Measurements from ENCODE around the gene ZBTB26.

The ZBTB26 gene, protein sequence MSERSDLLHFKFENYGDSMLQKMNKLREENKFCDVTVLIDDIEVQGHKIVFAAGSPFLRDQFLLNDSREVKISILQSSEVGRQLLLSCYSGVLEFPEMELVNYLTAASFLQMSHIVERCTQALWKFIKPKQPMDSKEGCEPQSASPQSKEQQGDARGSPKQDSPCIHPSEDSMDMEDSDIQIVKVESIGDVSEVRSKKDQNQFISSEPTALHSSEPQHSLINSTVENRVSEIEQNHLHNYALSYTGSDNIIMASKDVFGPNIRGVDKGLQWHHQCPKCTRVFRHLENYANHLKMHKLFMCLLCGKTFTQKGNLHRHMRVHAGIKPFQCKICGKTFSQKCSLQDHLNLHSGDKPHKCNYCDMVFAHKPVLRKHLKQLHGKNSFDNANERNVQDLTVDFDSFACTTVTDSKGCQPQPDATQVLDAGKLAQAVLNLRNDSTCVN

DNA sequence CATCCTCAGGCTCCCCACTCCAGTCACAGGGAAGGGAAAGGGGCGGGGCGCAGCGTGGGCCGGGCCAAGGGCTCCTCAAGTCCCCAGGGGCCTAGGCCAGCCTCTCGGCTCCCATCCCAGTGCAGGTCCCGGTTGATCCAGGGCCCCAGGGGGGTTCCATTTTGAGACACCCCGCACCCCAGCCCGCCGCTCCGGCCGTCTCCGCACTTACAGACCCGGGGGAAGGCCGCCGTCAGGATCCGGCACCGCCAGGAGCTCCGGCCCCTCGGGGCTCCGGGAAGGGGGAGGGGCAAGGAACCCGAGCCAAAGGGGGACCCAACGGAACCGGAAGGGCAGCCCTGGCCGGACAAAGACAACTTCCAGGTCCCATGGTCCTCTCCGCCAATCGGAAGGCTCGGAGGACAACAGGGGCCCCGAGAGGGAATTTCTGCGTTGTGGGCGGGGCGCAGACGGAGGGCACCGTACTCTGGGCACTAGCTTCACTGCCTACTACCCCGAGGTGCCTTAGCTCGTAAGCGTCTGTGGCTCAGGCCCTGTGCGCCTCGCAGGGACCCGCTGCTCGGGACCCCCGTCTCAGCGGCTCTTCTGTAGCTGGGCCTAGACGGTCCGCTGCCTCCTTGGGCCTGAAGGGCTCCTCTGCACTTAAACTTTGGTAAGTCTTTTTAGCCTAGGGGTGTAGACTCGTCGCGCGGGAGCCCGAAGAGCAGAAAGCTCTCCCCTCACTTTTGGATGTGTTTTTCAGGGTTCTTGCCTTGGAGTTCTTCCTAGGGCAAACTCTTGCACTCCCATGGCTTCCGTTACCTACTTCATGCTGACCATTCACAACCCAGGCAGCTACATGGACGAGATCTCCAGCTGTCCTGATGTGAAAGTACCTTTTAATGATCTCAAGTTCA, at the start of gene ZBTB26:
Gene ZBTB26 (minus strand): TSS at position 287 of the 896 bp plus-strand sequence. CDS start 11,578 bp downstream, outside the sequence.
- DNase-seq (ENCODE audit: extremely low read depth, insufficient read length), result peak; percentile 89
- H3K27me3 ChIP-seq (replicated peaks; ENCODE audit: control insufficient read depth, insufficient read depth, low read length), result no peaks in the 10 kb centered on the region
- peaks cover 2% of the 10 kb centered on the region; the same call in 1 of the 2 replicates for H3K36me3 ChIP-seq (ENCODE audit: control insufficient read depth, insufficient read depth, low read length)
- TF ChIP-seq, protein P1, sequence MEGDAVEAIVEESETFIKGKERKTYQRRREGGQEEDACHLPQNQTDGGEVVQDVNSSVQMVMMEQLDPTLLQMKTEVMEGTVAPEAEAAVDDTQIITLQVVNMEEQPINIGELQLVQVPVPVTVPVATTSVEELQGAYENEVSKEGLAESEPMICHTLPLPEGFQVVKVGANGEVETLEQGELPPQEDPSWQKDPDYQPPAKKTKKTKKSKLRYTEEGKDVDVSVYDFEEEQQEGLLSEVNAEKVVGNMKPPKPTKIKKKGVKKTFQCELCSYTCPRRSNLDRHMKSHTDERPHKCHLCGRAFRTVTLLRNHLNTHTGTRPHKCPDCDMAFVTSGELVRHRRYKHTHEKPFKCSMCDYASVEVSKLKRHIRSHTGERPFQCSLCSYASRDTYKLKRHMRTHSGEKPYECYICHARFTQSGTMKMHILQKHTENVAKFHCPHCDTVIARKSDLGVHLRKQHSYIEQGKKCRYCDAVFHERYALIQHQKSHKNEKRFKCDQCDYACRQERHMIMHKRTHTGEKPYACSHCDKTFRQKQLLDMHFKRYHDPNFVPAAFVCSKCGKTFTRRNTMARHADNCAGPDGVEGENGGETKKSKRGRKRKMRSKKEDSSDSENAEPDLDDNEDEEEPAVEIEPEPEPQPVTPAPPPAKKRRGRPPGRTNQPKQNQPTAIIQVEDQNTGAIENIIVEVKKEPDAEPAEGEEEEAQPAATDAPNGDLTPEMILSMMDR (IDR thresholded peaks at IDR 0.05; ENCODE audit: insufficient read depth, low read length, poor library complexity, severe bottlenecking), result no peak
- peak within 1 kb of the TSS; percentile 96 for H3K4me3 ChIP-seq (replicated peaks; ENCODE audit: low read depth, low read length)

DNA sequence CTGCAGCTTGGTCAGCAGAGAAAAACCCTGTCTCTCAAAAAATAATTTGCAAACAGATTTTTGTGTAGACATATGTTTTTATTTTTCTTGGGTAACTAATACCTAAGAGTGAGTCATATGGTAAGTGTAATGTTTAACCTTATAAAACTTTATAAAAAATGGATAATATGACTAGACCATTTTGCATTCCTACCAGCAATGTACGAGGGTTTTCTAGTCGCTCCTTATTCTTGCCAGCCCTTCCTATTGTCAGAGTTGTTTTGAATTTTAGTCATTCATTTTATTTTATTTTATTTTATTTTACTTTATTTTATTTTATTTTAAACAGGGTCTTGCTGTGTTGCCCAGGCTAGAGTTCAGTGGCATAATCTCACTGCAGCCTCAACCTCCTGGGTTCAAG, 47.3 kb upstream of the ZBTB26 start:
- TF ChIP-seq, protein P1 (IDR thresholded peaks at IDR 0.05; ENCODE audit: insufficient read depth, low read length, poor library complexity, severe bottlenecking), result no peak
- no peaks in the 10 kb centered on the region for H3K27me3 ChIP-seq (replicated peaks; ENCODE audit: control insufficient read depth, insufficient read depth, low read length)
- H3K4me3 ChIP-seq (replicated peaks; ENCODE audit: low read depth, low read length), result no peak overlapping the region
- H3K36me3 ChIP-seq (ENCODE audit: control insufficient read depth, insufficient read depth, low read length), result no peaks in the 10 kb centered on the region; the same call in none of the 2 replicates
- DNase-seq (ENCODE audit: extremely low read depth, insufficient read length), result no peak

DNA sequence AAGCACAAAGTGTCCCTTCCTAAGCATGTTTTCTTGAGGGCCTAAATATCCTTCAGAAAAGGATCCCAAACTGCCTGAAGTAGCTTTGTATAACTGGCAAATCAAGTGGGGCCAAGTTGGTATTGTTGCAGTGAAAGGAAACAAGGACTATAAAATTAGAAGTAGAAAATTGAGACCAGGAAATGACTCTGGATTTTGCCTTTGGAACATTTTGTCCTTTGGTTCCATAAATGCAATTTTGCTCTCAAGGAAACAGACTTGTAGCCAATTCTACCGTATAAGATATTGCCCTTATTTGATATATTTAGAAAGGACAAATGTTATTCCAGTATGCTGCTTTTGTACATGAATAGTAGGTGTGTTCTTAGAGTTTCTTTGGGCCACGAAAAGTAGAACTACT, 43.9 kb upstream of the ZBTB26 start:
- H3K36me3 ChIP-seq (ENCODE audit: control insufficient read depth, insufficient read depth, low read length), result peaks cover 2% of the 10 kb centered on the region
- H3K27me3 ChIP-seq (replicated peaks; ENCODE audit: control insufficient read depth, insufficient read depth, low read length), result no peaks in the 10 kb centered on the region
- TF ChIP-seq, protein P1 (IDR thresholded peaks at IDR 0.05; ENCODE audit: insufficient read depth, low read length, poor library complexity, severe bottlenecking), result no peak
- no peak for DNase-seq (ENCODE audit: extremely low read depth, insufficient read length)
- no peak overlapping the region for H3K4me3 ChIP-seq (replicated peaks; ENCODE audit: low read depth, low read length)

DNA sequence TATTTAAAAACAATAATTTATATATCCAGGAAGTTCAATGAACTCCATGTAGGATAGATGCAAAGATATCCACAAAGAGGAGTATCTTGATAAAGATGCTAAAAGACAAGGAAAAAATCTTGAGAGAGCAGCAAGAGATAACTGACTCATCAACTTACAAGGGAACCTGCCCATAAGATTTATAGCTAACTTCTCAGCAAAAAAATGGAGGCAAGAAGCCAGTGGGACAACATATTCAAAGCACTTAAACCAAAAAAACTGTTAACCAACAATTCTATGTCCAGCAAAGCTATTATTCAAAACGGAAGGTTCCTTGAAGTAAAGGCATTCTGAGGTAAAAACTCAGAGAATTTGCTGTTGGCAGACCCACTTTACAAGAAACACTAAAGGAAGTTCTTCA, 29.8 kb upstream of the ZBTB26 start:
- TF ChIP-seq, protein P1 (IDR thresholded peaks at IDR 0.05; ENCODE audit: insufficient read depth, low read length, poor library complexity, severe bottlenecking), result no peak
- no peak for DNase-seq (ENCODE audit: extremely low read depth, insufficient read length)
- H3K4me3 ChIP-seq (replicated peaks; ENCODE audit: low read depth, low read length), result no peak overlapping the region
- H3K27me3 ChIP-seq (replicated peaks; ENCODE audit: control insufficient read depth, insufficient read depth, low read length), result no peaks in the 10 kb centered on the region
- H3K36me3 ChIP-seq (ENCODE audit: control insufficient read depth, insufficient read depth, low read length), result no peaks in the 10 kb centered on the region; the same call in none of the 2 replicates

DNA sequence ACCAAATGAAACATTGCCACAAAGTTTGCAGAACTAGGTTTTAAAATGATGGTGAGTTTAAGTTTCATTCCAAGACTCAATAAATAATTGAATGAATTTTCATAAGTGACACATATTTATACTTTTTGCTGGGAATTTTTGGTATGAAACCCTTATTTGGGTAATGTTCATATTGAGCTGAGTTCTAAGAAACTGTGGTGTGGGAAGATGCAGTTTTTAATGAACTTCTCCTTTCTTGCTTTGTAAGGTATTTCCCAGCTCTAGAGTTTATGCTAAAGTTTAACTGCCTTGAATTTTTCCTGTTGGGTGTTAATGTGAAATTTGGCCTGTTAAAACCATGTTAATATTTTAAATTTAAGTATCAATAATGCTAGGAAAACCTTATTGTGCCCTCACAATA, 24.6 kb upstream of the ZBTB26 start:
- no peak for DNase-seq (ENCODE audit: extremely low read depth, insufficient read length)
- TF ChIP-seq, protein P1 (IDR thresholded peaks at IDR 0.05; ENCODE audit: insufficient read depth, low read length, poor library complexity, severe bottlenecking), result no peak
- no peaks in the 10 kb centered on the region for H3K27me3 ChIP-seq (replicated peaks; ENCODE audit: control insufficient read depth, insufficient read depth, low read length)
- no peak overlapping the region for H3K4me3 ChIP-seq (replicated peaks; ENCODE audit: low read depth, low read length)
- no peaks in the 10 kb centered on the region; the same call in 1 of the 2 replicates for H3K36me3 ChIP-seq (ENCODE audit: control insufficient read depth, insufficient read depth, low read length)

All from GM06990 (cell line).